ENCODE data around the gene FGFRL1. TPM values are rescaled to one million over a fixed set of nuclear protein-coding genes. Genes with fewer than 3 reads are reported as not detected.
"Not testable (repeated sequence)": the region's sequence is repeated elsewhere in the genome, so short reads cannot be mapped to it uniquely, and the experiment has no call there.

FGFRL1 gene
- total and polyA plus RNA-seq, 2 donors, result 5.7 to 25.7 TPM

GRCh38 chr4:970046-970745, 41.2 kb upstream of the FGFRL1 start:
- no peak for DNase-seq (ENCODE audit: extremely low spot score)
- no peak overlapping the region for H3K27ac ChIP-seq (ENCODE audit: low read depth)
- H3K4me1 ChIP-seq (ENCODE audit: insufficient read depth), result peaks cover 5% of the 10 kb centered on the region
- H3K4me3 ChIP-seq (ENCODE audit: low read depth, low read length), result no peak overlapping the region
- 90% methylated on average over 25 of the region's 25 CpGs for WGBS
- no peaks in the 10 kb centered on the region for H3K36me3 ChIP-seq (ENCODE audit: insufficient read depth)

- Histone ChIP-seq H3K4me1 (ENCODE audit: insufficient read depth) (peaks cover 5% of the 10 kb centered on the region), H3K4me3 (ENCODE audit: low read depth, low read length) (no peak overlapping the region), H3K27ac (ENCODE audit: low read depth) (no peak overlapping the region), H3K36me3 (ENCODE audit: insufficient read depth) (no peaks in the 10 kb centered on the region)
- WGBS, result 76% methylated on average over 17 of the region's 17 CpGs
- no peak for DNase-seq (ENCODE audit: extremely low spot score)
These were observed 40.4 kb upstream of the FGFRL1 start for GRCh38 chr4:970854-971520.

- WGBS, result 56% methylated on average over 24 of the region's 24 CpGs
- H3K4me1 ChIP-seq (ENCODE audit: insufficient read depth), result peaks cover 5% of the 10 kb centered on the region
- no peak for DNase-seq (ENCODE audit: extremely low spot score)
- peak overlapping the region; percentile 94 for H3K4me3 ChIP-seq (ENCODE audit: low read depth, low read length)
- no peaks in the 10 kb centered on the region for H3K36me3 ChIP-seq (ENCODE audit: insufficient read depth)
- H3K27ac ChIP-seq (ENCODE audit: low read depth), result no peak overlapping the region
These were observed 39.5 kb upstream of the FGFRL1 start for GRCh38 chr4:971666-972500.

GRCh38 chr4:972651-973424, 38.6 kb upstream of the FGFRL1 start:
- Histone ChIP-seq H3K4me3 (ENCODE audit: low read depth, low read length) (peak overlapping the region; percentile 94), H3K27ac (ENCODE audit: low read depth) (no peak overlapping the region), H3K4me1 (ENCODE audit: insufficient read depth) (peaks cover 5% of the 10 kb centered on the region), H3K36me3 (ENCODE audit: insufficient read depth) (no peaks in the 10 kb centered on the region)
- no peak for DNase-seq (ENCODE audit: extremely low spot score)
- under 1% methylated on average over 65 of the region's 65 CpGs for WGBS

- 21% methylated on average over 123 of the region's 123 CpGs for WGBS
- Histone ChIP-seq H3K4me3 (ENCODE audit: low read depth, low read length) (peak within 1 kb of the TSS; percentile 94), H3K27ac (ENCODE audit: low read depth) (no peak within 1 kb of the TSS), H3K36me3 (ENCODE audit: insufficient read depth) (no peaks in the 10 kb centered on the region), H3K4me1 (ENCODE audit: insufficient read depth) (peaks cover 5% of the 10 kb centered on the region)
- peak; percentile 43 for DNase-seq (ENCODE audit: extremely low spot score)
These were observed 37.7 kb upstream of the FGFRL1 start, which contains the start of gene DGKQ for GRCh38 chr4:973431-974397. TSS of gene DGKQ (minus strand) at chr4:973569. CDS start at chr4:973482, 87 bp downstream.

- no peak overlapping the region for H3K27ac ChIP-seq (ENCODE audit: low read depth)
- no peak overlapping the region for H3K4me3 ChIP-seq (ENCODE audit: low read depth, low read length)
- 90% methylated on average over 9 of the region's 9 CpGs for WGBS
These were observed 36.8 kb upstream of the FGFRL1 start for GRCh38 chr4:974668-975067.

GRCh38 chr4:976016-976415, 35.4 kb upstream of the FGFRL1 start:
- not testable (repeated sequence) for DNase-seq (ENCODE audit: extremely low spot score); H3K27ac ChIP-seq (ENCODE audit: low read depth); H3K4me3 ChIP-seq (ENCODE audit: low read depth, low read length); H3K36me3 ChIP-seq (ENCODE audit: insufficient read depth); H3K4me1 ChIP-seq (ENCODE audit: insufficient read depth)
- WGBS, result 96% methylated on average over 19 of the region's 25 CpGs

More at GRCh38 chr4:974668-975067, 36.8 kb upstream of the FGFRL1 start:
- DNase-seq (ENCODE audit: extremely low spot score), result no peak
- Histone ChIP-seq H3K36me3 (ENCODE audit: insufficient read depth) (no peaks in the 10 kb centered on the region), H3K4me1 (ENCODE audit: insufficient read depth) (peaks cover 5% of the 10 kb centered on the region)

- H3K4me3 ChIP-seq (ENCODE audit: low read depth, low read length), result no peak overlapping the region
- H3K27ac ChIP-seq (ENCODE audit: low read depth), result no peak overlapping the region
- 51% methylated on average over 20 of the region's 20 CpGs for WGBS
- no peaks in the 10 kb centered on the region for H3K36me3 ChIP-seq (ENCODE audit: insufficient read depth)
- DNase-seq (ENCODE audit: extremely low spot score), result no peak
- peaks cover 2% of the 10 kb centered on the region for H3K4me1 ChIP-seq (ENCODE audit: insufficient read depth)
These were observed 32.3 kb upstream of the FGFRL1 start for GRCh38 chr4:978957-979701.

- 91% methylated on average over 17 of the region's 17 CpGs for WGBS
These were observed 29.1 kb upstream of the FGFRL1 start for GRCh38 chr4:982291-982690.

GRCh38 chr4:982814-983213, 28.6 kb upstream of the FGFRL1 start:
- DNase-seq (ENCODE audit: extremely low spot score), result no peak
- H3K4me1 ChIP-seq (ENCODE audit: insufficient read depth), result peaks cover 2% of the 10 kb centered on the region
- H3K36me3 ChIP-seq (ENCODE audit: insufficient read depth), result no peaks in the 10 kb centered on the region
- 96% methylated on average over 15 of the region's 15 CpGs for WGBS
- H3K27ac ChIP-seq (ENCODE audit: low read depth), result no peak overlapping the region
- H3K4me3 ChIP-seq (ENCODE audit: low read depth, low read length), result no peak overlapping the region

More at GRCh38 chr4:982291-982690, 29.1 kb upstream of the FGFRL1 start:
- no peak for DNase-seq (ENCODE audit: extremely low spot score)
- Histone ChIP-seq H3K36me3 (ENCODE audit: insufficient read depth) (no peaks in the 10 kb centered on the region), H3K4me1 (ENCODE audit: insufficient read depth) (peaks cover 2% of the 10 kb centered on the region), H3K4me3 (ENCODE audit: low read depth, low read length) (no peak overlapping the region), H3K27ac (ENCODE audit: low read depth) (no peak overlapping the region)

- H3K4me3 ChIP-seq (ENCODE audit: low read depth, low read length), result no peak overlapping the region
These were observed 26.9 kb upstream of the FGFRL1 start for GRCh38 chr4:984336-985054.

More at GRCh38 chr4:984336-985054, 26.9 kb upstream of the FGFRL1 start:
- Histone ChIP-seq H3K4me1 (ENCODE audit: insufficient read depth) (peaks cover 4% of the 10 kb centered on the region), H3K36me3 (ENCODE audit: insufficient read depth) (no peaks in the 10 kb centered on the region), H3K27ac (ENCODE audit: low read depth) (no peak overlapping the region)
- 87% methylated on average over 15 of the region's 15 CpGs for WGBS
- no peak for DNase-seq (ENCODE audit: extremely low spot score)

Measured in urinary bladder (tissue), 4 donors.